NCI-H2227 (cell line): Measurements from ENCODE around the gene CYP2A13.
"Not testable (repeated sequence)": the region's sequence is repeated elsewhere in the genome, so short reads cannot be mapped to it uniquely, and the experiment has no call there.

Source experiments
- DNase-seq: peaks from one replicate; lab custom pipeline; 2025; ENCODE audit not compliant: unreplicated experiment; lab: John Stamatoyannopoulos, UW

CYP2A13 gene

DNA sequence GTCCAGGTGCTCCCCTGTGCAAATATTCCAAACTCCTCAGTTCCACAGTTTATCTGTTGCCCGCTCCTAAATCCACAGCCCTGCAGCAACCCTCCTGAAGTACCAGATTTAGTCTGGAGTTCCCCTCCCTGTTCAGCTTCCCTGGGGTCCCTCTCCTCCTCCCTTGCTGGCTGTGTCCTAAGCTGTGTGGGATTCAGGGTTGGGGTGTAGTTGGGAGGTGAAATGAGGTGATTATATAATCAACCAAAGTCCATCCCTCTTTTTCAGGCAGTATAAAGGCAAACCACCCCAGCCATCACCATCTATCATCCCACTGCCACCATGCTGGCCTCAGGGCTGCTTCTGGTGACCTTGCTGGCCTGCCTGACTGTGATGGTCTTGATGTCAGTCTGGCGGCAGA, at the start of gene CYP2A13:
Gene CYP2A13, plus strand, starts transcription at position 301 of the 400 bp plus-strand sequence. Its CDS starts 21 bp downstream, at position 322.
- no peak for DNase-seq

- no peak for DNase-seq
Measured at GRCh38 chr19:41039806-41040205, 48.4 kb upstream of the CYP2A13 start.

- DNase-seq: not testable (repeated sequence)
Measured at GRCh38 chr19:41045095-41045494, 43.2 kb upstream of the CYP2A13 start.

GRCh38 chr19:41050426-41050825, 37.8 kb upstream of the CYP2A13 start:
- DNase-seq: no peak

DNA sequence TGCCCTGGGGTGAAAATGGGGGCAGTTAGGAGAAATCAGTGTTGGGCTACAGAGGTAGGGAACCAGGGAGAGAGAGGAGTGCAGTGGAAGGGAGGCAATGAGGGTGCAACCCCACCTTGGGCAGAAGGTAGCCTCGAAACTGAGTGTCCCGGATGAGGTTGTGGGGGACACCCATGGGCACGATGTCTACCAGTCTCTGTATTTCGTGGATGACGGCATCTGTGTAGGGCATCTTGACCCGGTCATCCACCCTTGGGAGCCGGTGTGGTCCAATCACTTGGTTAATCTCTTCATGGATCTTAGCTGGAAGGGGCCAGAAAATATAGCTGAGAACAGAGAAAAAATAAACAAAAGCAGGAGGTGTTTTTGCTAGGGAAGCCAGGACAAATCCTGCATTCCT, 36.1 kb upstream of the CYP2A13 start:
- not testable (repeated sequence) for DNase-seq

DNA sequence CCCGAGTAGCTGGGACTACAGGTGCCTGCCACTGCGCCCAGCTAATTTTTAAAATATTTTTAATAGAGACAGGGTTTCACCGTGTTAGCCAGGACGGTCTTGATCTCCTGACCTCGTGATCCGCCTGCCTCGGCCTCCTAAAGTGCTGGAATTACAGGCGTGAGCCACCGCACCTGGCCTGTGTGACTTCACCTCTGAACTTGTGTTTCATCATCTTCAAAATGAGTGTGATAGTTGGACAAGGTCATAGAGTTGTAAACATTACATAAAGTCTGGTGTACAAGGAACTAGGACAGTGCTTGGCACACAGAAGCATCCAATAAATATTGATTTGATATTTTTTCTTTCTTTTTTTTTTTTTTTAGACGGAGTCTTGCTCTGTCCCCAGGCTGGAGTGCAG, 34.9 kb upstream of the CYP2A13 start:
- not testable (repeated sequence) for DNase-seq

DNA sequence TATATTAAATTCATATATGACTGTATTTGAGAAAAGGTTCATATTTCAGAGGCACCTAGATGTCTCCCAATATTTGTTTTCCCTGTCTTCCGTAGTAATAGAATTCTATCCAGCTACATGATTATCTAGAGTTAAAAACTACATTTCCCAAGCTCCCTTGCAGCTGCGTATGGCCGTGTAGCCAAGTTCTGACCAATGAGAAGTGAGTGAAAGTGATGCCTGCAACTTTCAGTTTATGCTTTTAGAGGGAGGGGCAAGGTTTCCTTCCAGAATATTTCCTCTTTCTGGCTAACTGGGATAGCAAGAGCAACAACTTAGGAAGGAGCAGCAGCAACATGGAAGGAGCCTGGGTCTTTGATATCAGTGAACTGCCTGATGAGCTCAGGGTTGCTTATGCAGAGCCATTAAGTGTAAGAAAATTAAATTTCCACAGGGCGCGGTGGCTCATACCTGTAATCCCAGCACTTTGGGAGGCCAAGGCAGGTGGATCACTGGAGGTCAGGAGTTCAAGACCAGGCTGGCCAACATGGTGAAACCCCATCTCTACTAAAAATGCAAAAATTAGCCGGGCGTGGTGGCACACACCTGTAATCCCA, 23.2 kb upstream of the CYP2A13 start:
- DNase-seq: no peak

DNA sequence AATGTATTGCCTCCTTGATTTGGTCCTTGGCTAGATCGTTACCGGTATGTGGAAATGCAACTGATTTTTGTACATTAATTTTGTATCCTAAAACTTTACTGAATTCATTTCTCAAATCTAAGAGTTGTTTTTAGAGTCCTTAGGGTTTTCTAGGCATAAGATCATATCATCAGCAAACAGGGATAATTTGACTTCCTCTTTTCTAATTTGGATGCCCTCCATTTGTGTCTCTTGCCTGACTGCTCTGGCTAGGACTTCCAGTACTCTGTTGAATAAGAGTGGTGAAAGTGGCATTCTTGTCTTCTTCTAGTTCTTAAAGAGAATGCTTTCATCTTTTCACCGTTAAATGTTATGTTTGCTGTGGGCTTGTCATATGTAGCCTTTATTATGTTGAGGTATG, 12.0 kb upstream of the CYP2A13 start:
- DNase-seq: no peak

DNA sequence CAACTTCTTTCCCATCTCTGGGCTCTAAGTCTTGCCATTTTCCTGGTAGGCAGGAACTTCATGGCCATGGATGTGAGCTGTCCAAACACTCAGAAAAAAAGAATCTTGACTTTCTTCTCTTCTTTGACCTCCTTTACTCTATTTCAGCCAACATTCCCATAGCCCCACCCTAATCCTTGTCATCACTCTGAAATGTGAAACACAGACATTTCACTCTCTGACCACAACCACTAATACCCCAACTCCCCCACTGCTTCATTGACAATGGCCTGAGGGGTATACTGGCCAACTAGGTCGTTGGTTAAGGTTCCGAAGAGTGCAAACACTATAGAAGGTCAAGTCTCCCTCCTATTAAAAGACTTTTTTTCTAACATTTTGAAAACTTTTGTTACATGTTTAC, 4.7 kb upstream of the CYP2A13 start:
- DNase-seq: no peak

- no peak for DNase-seq
Measured at GRCh38 chr19:41085748-41086415, 2.4 kb upstream of the CYP2A13 start.

DNA sequence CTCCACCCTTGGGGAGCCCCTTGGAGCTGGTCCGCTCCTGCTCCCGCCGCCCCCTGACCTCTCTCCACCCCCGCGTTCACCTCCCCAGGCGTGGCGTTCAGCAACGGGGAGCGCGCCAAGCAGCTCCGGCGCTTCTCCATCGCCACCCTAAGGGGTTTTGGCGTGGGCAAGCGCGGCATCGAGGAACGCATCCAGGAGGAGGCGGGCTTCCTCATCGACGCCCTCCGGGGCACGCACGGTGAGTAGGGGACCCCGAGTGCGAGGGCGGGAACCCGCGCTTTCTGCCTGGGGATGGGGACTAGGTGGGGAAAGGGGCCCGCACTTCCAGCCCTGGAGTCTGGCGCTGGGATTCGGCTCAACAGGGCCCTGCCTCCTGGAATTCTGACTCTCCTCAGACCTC, 1.7 kb downstream of the CYP2A13 start:
- no peak for DNase-seq

DNA sequence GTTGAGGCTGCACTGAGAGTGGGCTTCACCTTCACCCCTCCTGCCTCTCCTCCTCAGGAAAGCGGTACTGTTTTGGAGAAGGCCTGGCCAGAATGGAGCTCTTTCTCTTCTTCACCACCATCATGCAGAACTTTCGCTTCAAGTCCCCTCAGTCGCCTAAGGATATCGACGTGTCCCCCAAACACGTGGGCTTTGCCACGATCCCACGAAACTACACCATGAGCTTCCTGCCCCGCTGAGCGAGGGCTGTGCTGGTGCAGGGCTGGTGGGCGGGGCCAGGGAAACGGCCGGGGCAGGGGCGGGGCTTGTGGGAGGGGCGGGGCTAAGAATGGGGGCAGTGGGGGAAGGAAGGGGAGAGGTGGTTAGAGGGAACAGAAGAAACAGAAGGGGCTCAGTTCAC, 7.5 kb downstream of the CYP2A13 start:
- DNase-seq: no peak

DNA sequence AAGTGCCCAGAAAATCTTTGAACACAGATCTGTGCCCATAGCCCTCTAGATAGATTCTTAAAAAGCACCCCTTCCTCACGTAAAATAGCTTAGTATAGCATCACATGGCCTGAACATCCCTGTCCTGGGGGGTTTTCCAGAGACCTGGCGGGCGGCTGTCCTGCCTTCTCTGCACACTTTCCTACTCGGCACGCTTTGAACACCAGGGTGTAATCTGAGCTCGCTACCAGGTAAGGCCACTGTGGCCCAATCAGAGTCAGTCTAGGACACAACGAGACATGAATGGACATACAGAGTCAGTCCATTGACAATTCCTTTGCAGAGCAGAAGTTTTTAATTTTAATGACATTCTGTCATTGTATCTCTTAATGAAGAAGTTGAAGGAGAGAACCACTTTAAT, 8.1 kb downstream of the CYP2A13 start:
- DNase-seq: no peak

GRCh38 chr19:41097302-41097701, 9.1 kb downstream of the CYP2A13 start:
- DNase-seq: no peak

DNA sequence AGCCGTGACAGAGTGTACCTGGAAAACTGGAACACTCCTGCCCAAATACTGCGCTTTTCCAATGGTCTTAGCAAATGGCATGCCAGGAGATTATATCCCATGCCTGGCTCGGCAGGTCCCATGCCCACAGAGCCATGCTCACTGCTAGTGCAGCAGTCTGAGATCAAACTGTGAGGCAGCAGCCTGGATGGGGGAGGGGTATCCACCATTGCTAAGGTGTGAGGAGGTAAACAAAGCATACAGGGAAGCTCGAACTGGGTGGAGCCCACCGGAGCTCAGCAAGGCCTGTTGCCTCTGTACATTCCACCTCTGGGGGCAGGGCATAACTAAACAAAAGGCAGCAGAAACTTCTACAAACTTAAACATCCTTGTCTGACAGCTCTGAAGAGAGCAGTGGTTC, 10.5 kb downstream of the CYP2A13 start:
- DNase-seq: no peak

- not testable (repeated sequence) for DNase-seq
Measured at GRCh38 chr19:41102210-41102609, 14.0 kb downstream of the CYP2A13 start.

DNA sequence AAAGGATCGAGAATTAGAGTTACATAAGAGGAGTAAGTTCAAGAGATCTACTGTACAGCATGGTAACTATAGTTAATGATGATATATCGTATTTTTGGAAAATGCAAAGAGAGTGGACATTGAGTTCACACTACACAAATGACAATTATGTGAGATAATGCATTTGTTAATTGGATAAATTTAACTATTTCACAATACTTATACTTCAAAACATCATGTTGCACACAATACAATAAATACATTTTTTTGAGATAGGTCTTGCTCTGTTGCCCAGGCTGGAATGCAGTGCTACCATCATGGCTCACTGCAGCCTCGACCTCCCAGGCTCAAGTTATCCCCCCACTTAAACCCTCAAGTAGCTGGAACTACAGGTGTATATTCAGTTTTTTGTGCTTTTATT, 17.9 kb downstream of the CYP2A13 start:
- no peak for DNase-seq

- DNase-seq: no peak
Measured at GRCh38 chr19:41111296-41111695, 23.0 kb downstream of the CYP2A13 start.

DNA sequence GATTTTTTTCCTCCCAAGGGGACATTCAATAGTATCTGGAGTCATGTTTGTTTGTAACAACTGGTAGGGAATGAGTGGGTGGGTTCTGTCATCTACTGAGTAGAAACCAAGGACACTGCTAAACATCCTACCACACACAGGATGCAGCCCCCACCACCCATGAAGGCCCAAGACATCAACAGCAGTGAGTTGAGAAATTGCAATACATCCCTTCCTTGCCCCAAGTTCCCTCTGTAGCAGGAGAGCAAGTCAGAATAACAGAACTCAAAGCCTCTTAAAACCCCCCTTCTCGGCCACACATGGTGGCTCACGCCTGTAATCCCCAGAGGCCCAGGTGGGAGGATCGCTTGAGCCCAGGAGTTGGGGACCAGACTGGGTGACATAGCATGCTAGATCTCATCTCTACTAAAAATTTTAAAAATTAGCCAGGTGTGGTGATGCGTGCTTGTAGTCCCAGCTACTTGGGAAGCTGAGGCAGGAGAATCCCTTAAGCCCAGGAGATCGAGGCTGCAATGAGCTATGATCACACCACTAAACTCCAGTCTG, 23.6 kb downstream of the CYP2A13 start:
- DNase-seq: no peak

DNA sequence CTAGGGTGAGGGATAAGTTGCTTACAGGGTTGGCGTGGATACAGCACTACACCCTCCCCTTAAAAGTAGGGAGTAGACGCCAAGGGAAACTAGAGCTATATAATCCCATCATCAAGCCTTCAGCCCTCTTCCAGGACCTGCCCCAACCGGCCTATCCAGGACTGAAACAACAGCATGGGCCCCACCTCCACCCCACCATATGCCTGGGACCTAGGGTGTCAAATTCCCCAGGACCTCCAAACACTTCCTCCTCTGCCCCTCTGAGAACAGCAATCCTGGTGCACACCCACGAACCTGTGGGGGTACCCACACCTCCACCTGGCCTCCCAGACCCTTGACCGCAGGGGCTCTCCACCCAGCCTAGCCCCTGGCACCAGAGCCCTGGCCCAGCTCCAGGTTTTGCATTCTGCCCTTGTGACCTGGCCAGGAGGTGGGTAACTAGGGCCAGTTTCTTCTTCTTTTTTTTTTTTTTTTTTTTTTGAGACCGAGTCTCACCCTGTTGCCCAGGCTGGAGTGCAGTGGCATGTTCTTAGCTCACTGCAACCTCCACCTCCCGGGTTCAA, 24.6 kb downstream of the CYP2A13 start:
- DNase-seq: no peak

- no peak for DNase-seq
Measured at GRCh38 chr19:41114132-41114531, 25.9 kb downstream of the CYP2A13 start, which contains the start of gene CYP2F1. TSS of gene CYP2F1 (plus strand) at chr19:41114432. CDS start at chr19:41116189, 1,757 bp downstream.

DNA sequence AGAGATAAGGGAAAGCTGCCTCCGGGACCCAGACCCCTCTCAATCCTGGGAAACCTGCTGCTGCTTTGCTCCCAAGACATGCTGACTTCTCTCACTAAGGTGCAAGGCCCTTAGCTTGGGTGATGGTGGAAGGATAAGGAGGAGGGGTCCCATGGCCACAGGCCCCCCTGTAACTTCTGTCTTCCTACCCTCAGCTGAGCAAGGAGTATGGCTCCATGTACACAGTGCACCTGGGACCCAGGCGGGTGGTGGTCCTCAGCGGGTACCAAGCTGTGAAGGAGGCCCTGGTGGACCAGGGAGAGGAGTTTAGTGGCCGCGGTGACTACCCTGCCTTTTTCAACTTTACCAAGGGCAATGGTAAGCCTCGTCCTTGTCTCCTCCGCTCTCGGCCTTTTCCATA, 28.0 kb downstream of the CYP2A13 start:
- DNase-seq: no peak
